GM12875 (cell line): ENCODE measurements around the gene CABCOCO1.

Experiments
- H3K4me3 ChIP-seq: one replicate; pipeline ENCODE4 v1.5.1; 2011; ENCODE audit warnings: low read depth, low read length, control low read depth
- CTCF ChIP-seq: IDR thresholded peaks from 2 replicates; pipeline ENCODE4 v1.5.1; 2011; ENCODE audit warnings: low read depth, mild to moderate bottlenecking, control low read depth, inconsistent platforms, low read length, moderate library complexity, borderline replicate concordance; ENCODE audit not compliant: insufficient read depth

Gene CABCOCO1

GRCh38 chr10:61815496-61815895 is 152.8 kb downstream of the CABCOCO1 start:
- H3K4me3 ChIP-seq, result no peak overlapping the region
- TF ChIP-seq CTCF, result no peak
